GM21576 (cell line): Measurements from ENCODE around the gene GRPR.
"Not testable (repeated sequence)": the region's sequence is repeated elsewhere in the genome, so short reads cannot be mapped to it uniquely, and the experiment has no call there.

Experiments
- ATAC-seq: cut with Tn5 transposase; IDR thresholded peaks from one replicate; pipeline ENCODE4 v1.9.1; 2021; ENCODE audit warnings: mild to moderate bottlenecking, moderate library complexity; ENCODE audit not compliant: unreplicated experiment

GRPR gene

DNA sequence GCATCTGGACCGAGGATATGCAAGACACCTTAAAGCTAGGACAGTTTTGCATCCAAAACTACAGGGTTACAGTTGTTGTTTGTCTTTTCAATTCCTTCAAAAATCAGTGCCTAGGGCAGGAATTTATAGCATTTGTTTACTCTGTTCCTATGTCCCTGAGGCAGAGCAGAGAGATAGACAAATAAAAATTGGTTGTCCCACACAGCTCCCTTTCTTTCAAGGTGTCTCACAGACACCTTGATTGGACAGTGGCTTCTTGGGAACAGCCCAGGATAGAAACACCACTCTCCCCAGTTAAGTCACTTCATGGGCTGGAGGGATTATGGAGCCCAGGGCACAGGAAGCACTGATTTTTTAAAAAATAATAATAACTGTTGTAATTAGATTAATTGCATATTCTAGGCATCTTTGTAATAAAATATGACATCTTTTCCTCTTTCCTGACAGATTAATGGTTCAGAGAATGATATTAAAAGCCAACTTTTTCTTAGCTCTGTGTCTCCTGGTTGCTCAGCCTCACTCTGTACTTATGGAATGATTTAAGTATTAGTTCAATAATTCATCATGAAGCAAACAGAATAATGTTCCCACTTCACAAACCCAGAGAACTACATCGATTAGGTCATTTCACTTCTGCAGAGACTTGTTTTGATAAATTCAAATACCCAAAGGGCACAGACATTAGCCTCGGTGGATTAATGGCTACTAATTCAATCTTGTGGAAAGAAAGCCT, 52.1 kb downstream of the GRPR start:
- ATAC-seq, result no peak

DNA sequence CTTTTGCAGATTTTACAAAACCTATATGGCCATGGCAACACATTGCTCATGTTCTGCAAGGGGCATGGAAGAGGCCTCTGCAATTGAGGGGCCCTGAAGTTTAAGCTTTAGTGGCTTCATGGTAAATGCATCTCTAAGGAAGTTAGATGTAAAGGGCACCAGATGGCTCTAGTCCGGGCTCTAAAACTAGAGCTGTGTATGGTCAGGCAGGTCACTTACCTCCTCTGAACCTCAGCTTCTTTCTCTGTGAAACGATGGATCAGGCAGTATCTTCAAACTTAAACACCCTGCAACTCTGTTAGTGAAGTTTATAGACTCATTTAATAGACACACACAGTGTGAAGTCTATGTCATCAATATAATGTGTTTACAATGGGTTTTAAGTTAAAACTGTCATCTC, 53.9 kb downstream of the GRPR start:
- no peak for ATAC-seq

DNA sequence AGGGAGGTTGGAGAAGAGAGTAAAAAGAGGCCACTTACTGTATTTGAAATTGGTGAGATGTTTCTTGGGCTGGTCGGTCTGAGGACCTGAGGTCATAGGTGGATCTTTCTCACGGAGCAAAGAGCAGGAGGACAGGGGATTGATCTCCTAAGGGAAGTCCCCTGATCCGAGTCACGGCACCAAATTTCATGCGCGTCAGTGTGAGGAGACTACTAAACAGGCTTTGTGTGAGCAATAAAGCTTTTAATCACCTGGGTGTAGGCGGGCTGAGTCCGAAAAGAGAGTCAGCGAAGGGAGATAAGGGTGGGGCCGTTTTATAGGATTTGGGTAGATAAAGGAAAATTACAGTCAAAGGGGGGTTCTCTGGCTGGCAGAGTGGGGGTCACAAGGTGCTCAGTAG, 60.5 kb downstream of the GRPR start:
- ATAC-seq, result not testable (repeated sequence)

- ATAC-seq, result peak; percentile 97
Observed at GRCh38 chrX:16185725-16186136, 62.4 kb downstream of the GRPR start.

- ATAC-seq, result no peak
Observed at GRCh38 chrX:16186380-16187007, 63.1 kb downstream of the GRPR start.

DNA sequence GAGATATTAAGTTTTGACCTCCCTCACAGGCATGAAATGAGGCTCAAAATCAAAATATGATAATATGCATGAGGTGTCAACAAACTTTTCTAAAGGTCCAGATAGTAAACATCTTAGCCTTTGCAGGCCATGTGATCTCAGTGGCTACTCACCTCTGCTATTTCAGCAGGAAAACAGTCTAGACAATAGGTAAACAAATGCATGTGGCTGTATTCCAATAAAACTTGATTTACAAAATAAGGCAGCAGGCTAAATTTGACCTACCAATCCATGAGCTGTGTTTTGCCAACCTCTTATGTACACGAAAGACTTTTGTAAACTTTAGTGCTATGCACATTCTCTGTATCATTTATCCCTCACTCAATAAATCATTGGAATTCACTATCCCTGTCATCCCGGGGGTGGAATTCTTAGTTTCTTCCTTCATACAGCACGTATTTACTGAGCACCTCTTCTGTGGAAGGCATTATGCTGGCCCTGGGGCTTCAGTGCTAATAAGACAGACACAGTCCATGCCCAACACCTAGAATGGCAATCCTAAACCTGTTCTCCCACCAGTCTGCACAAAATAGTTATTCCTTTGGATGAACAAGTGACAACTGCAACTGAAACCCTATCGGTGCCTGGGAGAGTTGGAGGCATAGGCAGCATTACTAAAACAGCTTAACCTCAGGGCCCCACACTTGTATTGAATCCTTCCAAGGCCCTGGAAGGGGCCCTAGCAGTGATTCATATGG, 63.8 kb downstream of the GRPR start:
- no peak for ATAC-seq

DNA sequence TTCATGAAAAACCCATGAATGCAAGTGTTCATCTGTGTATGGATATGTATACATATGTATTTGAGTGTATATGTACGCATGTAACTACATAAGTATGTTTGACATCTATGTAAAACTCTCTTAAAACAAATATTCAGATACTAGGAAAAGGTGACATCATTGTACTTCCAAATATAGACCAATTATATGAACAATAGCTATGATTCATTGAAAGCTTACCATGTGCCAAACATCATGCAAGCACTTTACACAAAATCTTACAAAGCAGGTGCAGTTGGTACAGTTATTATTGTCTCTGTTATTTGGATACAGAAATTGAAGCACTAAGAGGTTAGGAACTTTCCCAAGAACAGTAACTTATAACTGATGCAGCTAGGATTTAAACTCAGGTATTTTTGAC, 65.3 kb downstream of the GRPR start:
- ATAC-seq, result no peak

- no peak for ATAC-seq
Observed at GRCh38 chrX:16191605-16192004, 68.2 kb downstream of the GRPR start.

- ATAC-seq, result no peak
Observed at GRCh38 chrX:16196829-16197228, 73.5 kb downstream of the GRPR start.

DNA sequence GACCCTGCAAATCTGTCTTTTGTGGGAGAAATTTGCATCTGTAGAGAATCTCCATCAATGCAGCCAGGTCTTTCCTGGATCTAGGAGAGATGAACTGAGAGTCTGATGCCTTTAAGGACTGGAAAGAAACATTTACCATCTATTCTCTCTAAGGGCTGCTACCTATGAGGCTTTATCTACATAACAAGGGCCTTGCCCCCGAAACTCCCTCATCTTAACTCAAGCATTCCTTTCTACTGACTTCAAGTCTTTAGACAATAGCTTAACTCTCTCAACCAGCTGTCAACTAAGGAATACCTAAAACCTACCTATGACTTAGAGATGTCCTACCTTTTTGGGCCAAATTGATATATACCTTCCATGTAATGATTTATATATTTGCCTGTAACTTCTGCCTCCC, 76.0 kb downstream of the GRPR start:
- ATAC-seq, result no peak

GRCh38 chrX:16202943-16203342, 79.6 kb downstream of the GRPR start:
- no peak for ATAC-seq
